HepG2 (cell line): ENCODE data around the gene PKMYT1. TPM values are rescaled to one million over a fixed set of nuclear protein-coding genes. Genes with fewer than 3 reads are reported as not detected.

Source experiments
- EEA1 ChIP-seq: sonication (generic); formaldehyde crosslinking; IDR thresholded peaks from 2 replicates; pipeline ENCODE4 v1.5.1; 2020; ENCODE audit warnings: mild to moderate bottlenecking, missing genetic modification reagents, borderline replicate concordance
- ELK4 ChIP-seq: sonication (generic); formaldehyde crosslinking; IDR thresholded peaks from 2 replicates; pipeline ENCODE4 v1.9.0; 2021; ENCODE audit warnings: missing genetic modification reagents, borderline replicate concordance
- FIP1L1 ChIP-seq: fragments of 200-400 bp; formaldehyde crosslinking; IDR thresholded peaks from 2 replicates; pipeline ENCODE4 v1.6.1; 2018; ENCODE audit warnings: low read depth, mild to moderate bottlenecking, low read length, moderate library complexity, borderline replicate concordance; ENCODE audit not compliant: insufficient read depth
- GZF1 ChIP-seq: sonication (generic); formaldehyde crosslinking; IDR thresholded peaks from 2 replicates; pipeline ENCODE4 v1.5.1; 2020; ENCODE audit warnings: mild to moderate bottlenecking, missing genetic modification reagents
- HBP1 ChIP-seq: IDR thresholded peaks from 2 replicates; pipeline ENCODE4 v1.6.1; 2016; ENCODE audit warnings: low read depth, control low read depth
- IRF1 ChIP-seq: sonication (generic); formaldehyde crosslinking; IDR thresholded peaks from 2 replicates; pipeline ENCODE4 v1.4.0; 2020; ENCODE audit warnings: low read depth, mild to moderate bottlenecking, missing genetic modification reagents
- JDP2 ChIP-seq: sonication (generic); formaldehyde crosslinking; IDR thresholded peaks from 2 replicates; pipeline ENCODE4 v1.8.1; 2022; ENCODE audit warnings: missing genetic modification reagents, borderline replicate concordance
- POGZ ChIP-seq: sonication (generic); formaldehyde crosslinking; IDR thresholded peaks from 2 replicates; pipeline ENCODE4 v1.4.0; 2020; ENCODE audit warnings: mild to moderate bottlenecking, missing genetic modification reagents
- PPARG ChIP-seq: conservative IDR thresholded peaks from 2 replicates; pipeline ENCODE4 v1.6.1; 2016; ENCODE audit warnings: missing biosample characterization, missing genetic modification reagents
- RNF219 ChIP-seq: sonication (generic); formaldehyde crosslinking; IDR thresholded peaks from 2 replicates; pipeline ENCODE4 v1.5.0; 2020; ENCODE audit warnings: mild to moderate bottlenecking, missing genetic modification reagents
- SNAI1 ChIP-seq: sonication (generic); formaldehyde crosslinking; IDR thresholded peaks from 2 replicates; pipeline ENCODE4 v1.5.0; 2020; ENCODE audit warnings: mild to moderate bottlenecking, missing genetic modification reagents, borderline replicate concordance
- THAP8 ChIP-seq: sonication (generic); formaldehyde crosslinking; IDR thresholded peaks from 2 replicates; pipeline ENCODE4 v1.5.1; 2020; ENCODE audit warnings: missing genetic modification reagents, mild to moderate bottlenecking, borderline replicate concordance
- ZBTB14 ChIP-seq: sonication (generic); formaldehyde crosslinking; IDR thresholded peaks from 2 replicates; pipeline ENCODE4 v1.4.0; 2020; ENCODE audit warnings: missing genetic modification reagents
- ZFP90 ChIP-seq: sonication (generic); formaldehyde crosslinking; IDR thresholded peaks from 2 replicates; pipeline ENCODE4 v1.8.0; 2022; ENCODE audit warnings: missing genetic modification reagents, mild to moderate bottlenecking, inconsistent platforms, borderline replicate concordance
- ZNF20 ChIP-seq: sonication (generic); formaldehyde crosslinking; IDR thresholded peaks from 2 replicates; pipeline ENCODE4 v1.4.0; 2020; ENCODE audit warnings: mild to moderate bottlenecking, moderate library complexity, missing genetic modification reagents
- ZNF251 ChIP-seq: sonication (generic); formaldehyde crosslinking; IDR thresholded peaks from 2 replicates; pipeline ENCODE4 v1.9.0; 2021; ENCODE audit warnings: mild to moderate bottlenecking, missing genetic modification reagents
- ZNF691 ChIP-seq: sonication (generic); formaldehyde crosslinking; IDR thresholded peaks from 2 replicates; pipeline ENCODE4 v1.4.0; 2020; ENCODE audit warnings: missing genetic modification reagents, low read depth, mild to moderate bottlenecking, borderline replicate concordance
- ZNF737 ChIP-seq: sonication (generic); formaldehyde crosslinking; IDR thresholded peaks from 2 replicates; pipeline ENCODE4 v1.5.0; 2020; ENCODE audit warnings: missing genetic modification reagents, mild to moderate bottlenecking, borderline replicate concordance
- ZNF83 ChIP-seq: sonication (generic); formaldehyde crosslinking; IDR thresholded peaks from 2 replicates; pipeline ENCODE4 v1.4.0; 2020; ENCODE audit warnings: missing genetic modification reagents, mild to moderate bottlenecking, borderline replicate concordance
- polyA plus RNA-seq, 8 experiments: library from polyadenylated mRNA; depleted of rRNA in 3 of 8; stranded (reverse) in 7 of 8; unstranded in 1 of 8; fragments of >200 nt; fragmentation: Illumina TruSeq in 4 of 8; extraction: Trizol in 4 of 8; gene quantifications; 2 replicates each; pipeline versions ENCODE4 v1.2.1 to v1.2.3, GENCODE V29; 2011 to 2016; ENCODE audit warnings: low read depth in 4 of 8, missing spikeins in 1 of 8, mixed read lengths in 1 of 8; ENCODE audit not compliant: insufficient read depth in 1 of 8
- total RNA-seq, 5 experiments: library from RNA; depleted of rRNA; stranded (reverse); fragments of >200 nt; fragmentation: Illumina TruSeq; extraction: Trizol; gene quantifications; 2 replicates each; pipeline ENCODE4 v1.2.3, GENCODE V29; 2016; ENCODE audit warnings: low read depth in 1 of 5

Gene PKMYT1
- total and polyA plus RNA-seq, 2 of the 13 experiments (the other 11 are each of a cell fraction or from before 2014, with no cell fraction given), result 7.0 to 27.8 TPM

GRCh38 chr16:3020604-3021448, 40.6 kb upstream of the PKMYT1 start (continued):
- TF ChIP-seq FIP1L1 (no peak), EEA1 (CRISPR knock-in tag) (no peak), IRF1 (no peak), ZNF83 (CRISPR knock-in tag) (no peak), ZNF20 (no peak), JDP2 (no peak), ZNF737 (CRISPR knock-in tag) (0 out of 2 replicates have a peak, but pooled peaks have one; percentile 65), ZBTB14 (CRISPR knock-in tag) (no peak; the same call in 1 of the 2 replicates), ZFP90 (CRISPR knock-in tag) (peak; percentile 46; the same call in 1 of the 2 replicates), ELK4 (CRISPR knock-in tag) (no peak), THAP8 (CRISPR knock-in tag) (no peak), HBP1 (CRISPR knock-in tag) (no peak), ZNF251 (CRISPR knock-in tag) (no peak), SNAI1 (no peak), RNF219 (CRISPR knock-in tag) (no peak; the same call in 1 of the 2 replicates), POGZ (CRISPR knock-in tag) (peak; percentile 59; the same call in 1 of the 2 replicates), ZNF691 (peak; percentile 63; the same call in 1 of the 2 replicates), GZF1 (CRISPR knock-in tag) (no peak), PPARG (no peak)
